Upper lobe of right lung (tissue), 1 donor: Measurements from ENCODE around the gene DMAC2. TPM values are rescaled to one million over a fixed set of nuclear protein-coding genes. Genes with fewer than 3 reads are reported as not detected.
"Not testable (repeated sequence)": the region's sequence is repeated elsewhere in the genome, so short reads cannot be mapped to it uniquely, and the experiment has no call there.

ENCODE experiments used
- ATAC-seq: fragments of 200-7000 bp; cut with Tn5 transposase; one replicate; pipeline ENCODE4 v1.9.1; 2020; ENCODE audit warnings: mild to moderate bottlenecking, moderate library complexity
- DNase-seq: peaks from one replicate; pipeline ENCODE4 v3.0.0-alpha.2; 2020
- H3K27ac ChIP-seq: fragments of 200-600 bp; one replicate; pipeline ENCODE4 v1.8.0; 2022
- H3K27me3 ChIP-seq: fragments of 200-600 bp; one replicate; pipeline ENCODE4 v1.8.0; 2022; ENCODE audit warnings: mild to moderate bottlenecking
- H3K36me3 ChIP-seq: fragments of 200-600 bp; one replicate; pipeline ENCODE4 v1.8.0; 2022
- H3K4me1 ChIP-seq: fragments of 200-600 bp; one replicate; pipeline ENCODE4 v1.8.0; 2022
- H3K4me3 ChIP-seq: fragments of 200-600 bp; one replicate; pipeline ENCODE4 v1.8.0; 2022; ENCODE audit warnings: mild to moderate bottlenecking
- H3K9me3 ChIP-seq: fragments of 200-600 bp; one replicate; pipeline ENCODE4 v1.8.0; 2022
- CTCF ChIP-seq: fragments of 200-600 bp; IDR thresholded peaks from one replicate; pipeline ENCODE4 v1.8.0; 2022; ENCODE audit warnings: antibody characterized with exemption
- intact Hi-C: fragments of 100-400 bp; cut with DNase I; formaldehyde crosslinking; loops from one replicate; pipeline ENCODE4 v1.11.0; 2022
- total RNA-seq: library from RNA; stranded (reverse); fragmentation: NEBNext Ultra II Directional; extraction: Animal tissue kit (Norgen Biotek cat#: 25700); gene quantifications from one replicate; pipeline ENCODE4 v1.2.1, GENCODE V29; 2021
- donor health status: DM: no; HTN: yes; CAD: no; lungs with severe emphysema.

Gene DMAC2
- total RNA-seq, 1 donor from 2014 or later, result 54.9 TPM

DNA sequence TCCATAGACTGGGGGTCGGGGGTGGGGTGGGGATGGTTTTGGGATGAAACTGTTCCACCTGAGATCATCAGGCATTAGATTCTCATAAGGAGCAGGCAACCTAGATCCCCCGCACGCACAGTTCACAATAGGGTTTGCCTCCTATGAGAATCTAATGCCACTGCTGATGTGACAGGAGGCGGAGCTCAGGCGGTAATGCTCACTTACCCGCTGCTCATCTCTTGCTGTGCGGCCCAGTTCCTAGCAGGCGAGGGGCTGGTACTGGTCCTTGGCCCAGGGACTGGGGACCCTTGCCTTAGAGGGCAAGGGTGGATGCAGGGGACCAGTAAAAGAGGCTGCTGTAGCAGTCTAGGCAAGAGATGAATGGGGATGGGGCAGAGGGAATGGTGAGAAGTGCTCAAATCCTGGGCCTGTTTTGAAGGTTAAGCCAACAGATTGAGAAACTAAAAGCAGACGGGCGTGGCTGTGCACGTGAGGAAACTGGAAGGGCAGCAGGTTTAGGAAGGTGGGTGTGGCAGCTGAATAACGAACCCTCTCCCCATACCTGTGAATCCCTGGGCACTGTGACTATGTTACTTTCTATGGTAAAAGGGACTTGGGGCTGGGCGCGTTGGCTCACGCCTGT is 1.7 kb upstream of the DMAC2 start:
- Histone ChIP-seq H3K27me3 (no peaks in the 10 kb centered on the region), H3K9me3 (no peaks in the 10 kb centered on the region), H3K27ac (no peak overlapping the region), H3K36me3 (peaks cover 4% of the 10 kb centered on the region), H3K4me3 (no peak overlapping the region), H3K4me1 (peaks cover 5% of the 10 kb centered on the region)
- ATAC-seq (no peak), DNase-seq (peak; percentile 56)
- no peak for TF ChIP-seq CTCF
- intact Hi-C loops, result loop anchor here (10.0 kb wide), 1 partner anchor 133 kb away; the partner anchor contains the start of gene CEACAM21

- H3K9me3 ChIP-seq, result no peaks in the 10 kb centered on the region
- H3K4me1 ChIP-seq, result peaks cover 5% of the 10 kb centered on the region
- no peak overlapping the region for H3K27ac ChIP-seq
- intact Hi-C loops, result no loop called here
- ATAC-seq (no peak), DNase-seq (peak; percentile 48)
- H3K4me3 ChIP-seq, result no peak overlapping the region
- peaks cover 18% of the 10 kb centered on the region for H3K36me3 ChIP-seq
- H3K27me3 ChIP-seq, result no peaks in the 10 kb centered on the region
- TF ChIP-seq CTCF, result no peak
Measured at GRCh38 chr19:41437944-41438574, 1.7 kb downstream of the DMAC2 start.

GRCh38 chr19:41436674-41436951 is 3.1 kb downstream of the DMAC2 start:
- H3K4me3 ChIP-seq, result no peak overlapping the region
- ATAC-seq (no peak), DNase-seq (no peak)
- intact Hi-C loops, result no loop called here
- TF ChIP-seq CTCF, result no peak
- no peaks in the 10 kb centered on the region for H3K9me3 ChIP-seq
- peaks cover 5% of the 10 kb centered on the region for H3K4me1 ChIP-seq
- H3K27me3 ChIP-seq, result no peaks in the 10 kb centered on the region
- H3K36me3 ChIP-seq, result peaks cover 30% of the 10 kb centered on the region
- no peak overlapping the region for H3K27ac ChIP-seq

DNA sequence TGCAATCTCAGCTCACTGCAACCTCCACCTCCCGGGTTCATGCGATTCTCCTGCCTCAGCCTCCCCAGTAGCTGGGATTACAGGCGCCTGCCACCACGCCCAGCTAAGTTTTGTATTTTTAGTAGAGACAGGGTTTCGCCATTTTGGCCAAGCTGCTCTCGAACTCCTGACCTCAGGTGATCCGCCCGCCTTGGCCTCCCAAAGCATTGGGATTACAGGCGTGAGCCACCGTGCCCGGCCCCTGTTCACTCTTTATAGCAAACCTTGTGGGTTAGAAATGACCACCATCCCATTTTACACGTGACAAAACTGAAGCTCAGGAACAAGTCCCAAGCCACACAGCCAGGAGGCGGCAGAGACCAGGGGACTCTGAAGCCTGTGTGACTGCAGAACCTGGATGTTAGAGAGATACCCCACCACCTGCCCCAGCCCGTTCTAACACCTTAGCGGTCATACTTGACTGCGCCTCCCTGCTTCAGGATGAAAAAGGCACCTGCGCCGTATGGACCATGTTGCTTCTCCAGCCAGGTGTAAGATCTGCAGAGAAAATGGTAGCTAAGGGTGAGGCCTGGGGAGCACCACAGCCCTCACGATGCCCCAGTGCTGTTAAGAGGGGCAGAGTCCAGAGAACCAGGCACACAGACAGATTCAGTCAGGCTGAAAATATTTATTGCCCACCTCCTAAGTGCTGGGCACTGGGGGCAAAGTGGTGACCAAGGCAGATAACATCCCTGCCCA is 3.6 kb downstream of the DMAC2 start:
- Histone ChIP-seq H3K4me3 (no peak overlapping the region), H3K9me3 (no peaks in the 10 kb centered on the region), H3K27ac (no peak overlapping the region), H3K36me3 (peaks cover 35% of the 10 kb centered on the region), H3K27me3 (no peaks in the 10 kb centered on the region), H3K4me1 (peaks cover 5% of the 10 kb centered on the region)
- ATAC-seq (no peak), DNase-seq (peak; percentile 39)
- intact Hi-C loops, result no loop called here
- no peak for TF ChIP-seq CTCF

- H3K27me3 ChIP-seq, H3K4me3 ChIP-seq, ATAC-seq, H3K9me3 ChIP-seq, H3K27ac ChIP-seq, H3K4me1 ChIP-seq, intact Hi-C loops: not testable (repeated sequence)
- H3K36me3 ChIP-seq, result peaks cover 38% of the 10 kb centered on the region
- DNase-seq, result peak; percentile 41
Measured at GRCh38 chr19:41435376-41435775, 4.3 kb downstream of the DMAC2 start.

DNA sequence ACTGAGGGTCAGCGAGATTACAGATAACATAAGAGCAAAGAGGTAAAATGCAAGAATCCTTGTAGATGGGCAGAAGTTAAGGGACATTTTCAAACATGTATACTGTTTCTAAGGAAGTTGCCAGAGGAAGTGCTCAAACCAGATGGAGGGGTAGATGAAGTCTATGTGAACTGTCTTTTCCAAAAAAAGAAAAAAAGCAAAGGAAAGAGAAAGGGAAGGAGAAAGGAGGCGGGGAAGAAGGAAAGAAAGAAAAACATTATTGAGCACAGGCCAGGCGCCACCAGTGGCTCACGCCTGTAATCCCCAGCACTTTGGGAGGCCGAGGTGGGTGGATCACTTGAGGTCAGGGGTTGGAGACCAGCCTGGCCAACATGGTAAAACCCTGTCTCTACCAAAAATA is 5.3 kb downstream of the DMAC2 start:
- H3K27ac ChIP-seq, result no peak overlapping the region
- peaks cover 5% of the 10 kb centered on the region for H3K4me1 ChIP-seq
- ATAC-seq (no peak), DNase-seq (no peak)
- H3K4me3 ChIP-seq, result no peak overlapping the region
- intact Hi-C loops, result no loop called here
- H3K9me3 ChIP-seq, result no peaks in the 10 kb centered on the region
- H3K27me3 ChIP-seq, result no peaks in the 10 kb centered on the region
- no peak for TF ChIP-seq CTCF
- H3K36me3 ChIP-seq, result peaks cover 38% of the 10 kb centered on the region
